K562 (cell line): ENCODE measurements around the gene ATXN3. TPM values are rescaled to one million over a fixed set of nuclear protein-coding genes. Genes with fewer than 3 reads are reported as not detected.

Experiments
- DLX4 ChIP-seq: fragments of 250-450 bp; sonication (Bioruptor Pico); IDR thresholded peaks from 2 replicates; pipeline ENCODE4 v1.6.1; 2021; ENCODE audit warnings: mild to moderate bottlenecking
- E2F6 ChIP-seq, 2 experiments: IDR thresholded peaks; 2 replicates each; pipeline ENCODE4 v1.6.1; 2011; ENCODE audit warnings: borderline replicate concordance in 1 of 2, control low read depth in 1 of 2, low read depth in 1 of 2, low read length in 1 of 2, mild to moderate bottlenecking in 1 of 2, mixed read lengths in 1 of 2, moderate library complexity in 1 of 2; ENCODE audit not compliant: insufficient read depth in 1 of 2, insufficient read length in 1 of 2, poor library complexity in 1 of 2, severe bottlenecking in 1 of 2; ENCODE audit errors: extremely low read depth in 1 of 2
- ELF2 ChIP-seq: fragments of 250-450 bp; sonication (Bioruptor Pico); IDR thresholded peaks from 2 replicates; pipeline ENCODE4 v1.5.0; 2021; ENCODE audit warnings: mild to moderate bottlenecking
- ELK3 ChIP-seq: fragments of 450-650 bp; formaldehyde crosslinking; IDR thresholded peaks from 2 replicates; pipeline ENCODE4 v1.4.0; 2020; ENCODE audit warnings: mild to moderate bottlenecking
- ERF ChIP-seq: fragments of 450-650 bp; formaldehyde crosslinking; IDR thresholded peaks from 2 replicates; pipeline ENCODE4 v1.4.0; 2020; ENCODE audit warnings: mild to moderate bottlenecking, mixed read lengths
- HDAC3 ChIP-seq: fragments of 450-650 bp; IDR thresholded peaks from 2 replicates; pipeline ENCODE4 v1.6.1; 2018; ENCODE audit warnings: borderline replicate concordance, mild to moderate bottlenecking, moderate library complexity; ENCODE audit not compliant: partially characterized antibody
- IFI16 ChIP-seq: fragments of 250-450 bp; sonication (Bioruptor Pico); IDR thresholded peaks from 2 replicates; pipeline ENCODE4 v2.1.2; 2022; ENCODE audit warnings: mild to moderate bottlenecking, inconsistent platforms
- KLF10 ChIP-seq: fragments of 250-450 bp; sonication (Bioruptor Pico); IDR thresholded peaks from 2 replicates; pipeline ENCODE4 v1.6.1; 2021; ENCODE audit warnings: matching md5 sums
- NELFE ChIP-seq: IDR thresholded peaks from 2 replicates; pipeline ENCODE4 v1.6.1; 2011; ENCODE audit warnings: mild to moderate bottlenecking; ENCODE audit not compliant: insufficient read depth, insufficient read length
- NFIX ChIP-seq: fragments of 250-450 bp; sonication (Bioruptor Pico); IDR thresholded peaks from 2 replicates; pipeline ENCODE4 v1.4.0; 2020; ENCODE audit warnings: low read depth, mild to moderate bottlenecking, moderate library complexity
- PURB ChIP-seq: sonication (generic); formaldehyde crosslinking; IDR thresholded peaks from 2 replicates; pipeline ENCODE4 v1.9.0; 2021; ENCODE audit warnings: low read depth, mild to moderate bottlenecking, missing genetic modification reagents
- RBM34 ChIP-seq: fragments of 200-400 bp; formaldehyde crosslinking; IDR thresholded peaks from 2 replicates; pipeline ENCODE4 v1.6.1; 2018; ENCODE audit warnings: low read length, borderline replicate concordance; ENCODE audit not compliant: insufficient read depth
- TARDBP ChIP-seq: fragments of 450-650 bp; IDR thresholded peaks from 2 replicates; pipeline ENCODE4 v1.6.1; 2016
- TCF7L2 ChIP-seq: fragments of 150-350 bp; IDR thresholded peaks from 2 replicates; pipeline ENCODE4 v1.6.1; 2016; ENCODE audit warnings: low read depth, mild to moderate bottlenecking, low read length, moderate library complexity
- ZNF436 ChIP-seq: fragments of 250-450, 450-650 bp; sonication (Bioruptor Pico); formaldehyde crosslinking; IDR thresholded peaks from 2 replicates; pipeline ENCODE4 v1.7.0; 2020; ENCODE audit warnings: mild to moderate bottlenecking
- polyA plus RNA-seq, 8 experiments: library from polyadenylated mRNA; depleted of rRNA in 4 of 8; stranded (reverse) in 5 of 8; unstranded in 3 of 8; fragments of >200 nt; fragmentation: Nextera tagmentation in 2 of 8; fragmentation: Illumina TruSeq in 1 of 8; extraction: Ambion mirVana in 2 of 8; extraction: Trizol in 1 of 8; gene quantifications; 2 replicates each; pipeline versions ENCODE4 v1.2.1 to v1.2.3, GENCODE V29; 2011 to 2014; ENCODE audit warnings: inconsistent platforms in 1 of 8, missing spikeins in 1 of 8
- total RNA-seq, 7 experiments: library from RNA; depleted of rRNA in 6 of 7; stranded (reverse); fragments of >200 nt in 6 of 7; fragmentation: Illumina TruSeq in 2 of 7; extraction: Trizol in 2 of 7; gene quantifications; 2 replicates each; pipeline versions ENCODE4 v1.2.1 to v1.2.3, GENCODE V29; 2011 to 2021; ENCODE audit warnings: low replicate concordance in 1 of 7
- TF ChIP-seq, protein P1 (sequence below): conservative IDR thresholded peaks from 2 replicates; pipeline ENCODE4 v1.6.1; 2011; ENCODE audit warnings: low read depth, mild to moderate bottlenecking, low read length; ENCODE audit not compliant: control insufficient read depth
- TF ChIP-seq, protein P2 (sequence below): IDR thresholded peaks from 2 replicates; pipeline ENCODE4 v1.6.1; 2012; ENCODE audit warnings: low read depth, low read length, improper control_type of control experiment, borderline replicate concordance

The ATXN3 gene
- total and polyA plus RNA-seq, 9 of the 15 experiments (the other 6 are each of a cell fraction or from before 2014, with no cell fraction given): 11.3 to 25.0 (median 14.6) TPM

GRCh38 chr14:92121670-92122350 lies 15.4 kb upstream of the ATXN3 start, which contains the start of the genes CPSF2 and NDUFB1 (continued):
- TF ChIP-seq DLX4 (CRISPR knock-in tag) (no peak), KLF10 (no peak), ERF (CRISPR knock-in tag) (no peak), HDAC3 (peak; percentile 18), ZNF436 (CRISPR knock-in tag) (no peak), ELK3 (CRISPR knock-in tag) (no peak), ELF2 (CRISPR knock-in tag) (no peak), IFI16 (CRISPR knock-in tag) (no peak), TCF7L2 (peak; percentile 89), TARDBP (no peak), E2F6 (IDR thresholded peaks at IDR 0.05; ENCODE audit: borderline replicate concordance in 1 of 2, extremely low read depth in 1 of 2, insufficient read depth in 1 of 2, insufficient read length in 1 of 2, low read depth in 1 of 2, low read length in 1 of 2, poor library complexity in 1 of 2, severe bottlenecking in 1 of 2) (peak in 1 of 2 experiments; percentile 17), NELFE (no peak), RBM34 (no peak), NFIX (CRISPR knock-in tag) (no peak), PURB (CRISPR knock-in tag) (no peak)
- TF ChIP-seq, protein P1, sequence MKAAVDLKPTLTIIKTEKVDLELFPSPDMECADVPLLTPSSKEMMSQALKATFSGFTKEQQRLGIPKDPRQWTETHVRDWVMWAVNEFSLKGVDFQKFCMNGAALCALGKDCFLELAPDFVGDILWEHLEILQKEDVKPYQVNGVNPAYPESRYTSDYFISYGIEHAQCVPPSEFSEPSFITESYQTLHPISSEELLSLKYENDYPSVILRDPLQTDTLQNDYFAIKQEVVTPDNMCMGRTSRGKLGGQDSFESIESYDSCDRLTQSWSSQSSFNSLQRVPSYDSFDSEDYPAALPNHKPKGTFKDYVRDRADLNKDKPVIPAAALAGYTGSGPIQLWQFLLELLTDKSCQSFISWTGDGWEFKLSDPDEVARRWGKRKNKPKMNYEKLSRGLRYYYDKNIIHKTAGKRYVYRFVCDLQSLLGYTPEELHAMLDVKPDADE: 0 out of 2 replicates have a peak, but pooled peaks have one; percentile 34
- TF ChIP-seq, protein P2, sequence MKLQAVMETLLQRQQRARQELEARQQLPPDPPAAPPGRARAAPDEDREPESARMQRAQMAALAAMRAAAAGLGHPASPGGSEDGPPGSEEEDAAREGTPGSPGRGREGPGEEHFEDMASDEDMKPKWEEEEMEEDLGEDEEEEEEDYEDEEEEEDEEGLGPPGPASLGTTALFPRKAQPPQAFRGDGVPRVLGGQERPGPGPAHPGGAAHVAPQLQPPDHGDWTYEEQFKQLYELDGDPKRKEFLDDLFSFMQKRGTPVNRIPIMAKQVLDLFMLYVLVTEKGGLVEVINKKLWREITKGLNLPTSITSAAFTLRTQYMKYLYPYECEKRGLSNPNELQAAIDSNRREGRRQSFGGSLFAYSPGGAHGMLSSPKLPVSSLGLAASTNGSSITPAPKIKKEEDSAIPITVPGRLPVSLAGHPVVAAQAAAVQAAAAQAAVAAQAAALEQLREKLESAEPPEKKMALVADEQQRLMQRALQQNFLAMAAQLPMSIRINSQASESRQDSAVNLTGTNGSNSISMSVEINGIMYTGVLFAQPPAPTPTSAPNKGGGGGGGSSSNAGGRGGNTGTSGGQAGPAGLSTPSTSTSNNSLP: no peak
